ENCODE data around the gene PTCD3. TPM values are rescaled to one million over a fixed set of nuclear protein-coding genes. Genes with fewer than 3 reads are reported as not detected.

PTCD3 gene
- total and polyA plus RNA-seq, 2 of the 4 experiments (the other 2 are of a cell fraction) = 44.0 to 48.9 TPM

DNA sequence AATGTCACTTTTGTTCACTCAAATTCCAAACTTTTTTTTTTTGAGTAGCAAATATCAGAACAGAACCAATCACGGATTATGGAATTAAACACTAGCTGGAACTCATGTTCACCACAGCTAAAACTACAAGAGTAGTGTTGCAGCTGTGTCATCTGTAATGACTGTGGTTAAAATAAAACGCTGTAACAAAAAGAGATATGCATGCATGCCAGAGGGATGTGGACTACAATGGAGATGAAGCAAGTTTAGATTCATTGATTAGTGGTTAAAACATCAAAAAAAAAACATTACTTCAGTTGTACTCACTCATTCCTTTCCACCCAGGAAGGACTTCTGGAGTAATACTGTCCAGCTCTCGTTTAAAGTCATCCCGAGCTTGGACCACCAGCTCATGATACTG, 52.3 kb downstream of the PTCD3 start:
- ChIA-PET CTCF (interaction anchor here (0.6 kb wide), 1 partner anchor 109 kb away, joined by 11 read pairs; no protein-coding TSS in a partner anchor), POLR2A (ENCODE audit: unreplicated experiment) (no interaction called here)
- Histone ChIP-seq H2AK5ac (ENCODE audit: low read depth, low read length) (no peak overlapping the region), H3K23ac (ENCODE audit: low read depth, low read length) (no peak overlapping the region), H3K4me3 (ENCODE audit: insufficient read depth, low read depth, low read length) (no peak overlapping the region), H3K14ac (replicated peaks; ENCODE audit: low read depth, low read length) (no peak overlapping the region), H3K56ac (ENCODE audit: extremely low read depth, insufficient read depth, low read length) (no peak overlapping the region), H3K18ac (ENCODE audit: low read depth, low read length) (no peak overlapping the region), H3K36me3 (ENCODE audit: control insufficient read depth, insufficient read depth, low read length) (peaks cover 41% of the 10 kb centered on the region), H3K27ac (ENCODE audit: insufficient read depth, low read length) (no peak overlapping the region), H4K20me1 (ENCODE audit: insufficient read depth, low read length) (no peaks in the 10 kb centered on the region), H2AFZ (replicated peaks; ENCODE audit: low read length, poor library complexity) (no peak overlapping the region), H4K5ac (ENCODE audit: low read depth, low read length) (no peak overlapping the region), H3K9me3 (ENCODE audit: control insufficient read depth, insufficient read depth, low read length) (no peaks in the 10 kb centered on the region), H3K27me3 (ENCODE audit: control insufficient read depth, insufficient read depth, low read length) (no peaks in the 10 kb centered on the region), H3K4me1 (ENCODE audit: control insufficient read depth, insufficient read depth, low read length) (no peaks in the 10 kb centered on the region; the same call in 1 of the 2 replicates), H3K79me1 (ENCODE audit: low read depth in 1 of 2, low read length in 2 of 2) (peaks cover 0 to 6% of the 10 kb centered on the region in 2 experiments; a peak in 3 of 4 replicates), H2AK9ac (replicated peaks; ENCODE audit: low read depth, low read length, poor library complexity) (no peak overlapping the region), H3K4ac (ENCODE audit: low read depth, low read length) (no peak overlapping the region), H2BK5ac (ENCODE audit: low read depth, low read length, poor library complexity, severe bottlenecking) (no peak overlapping the region), H4K8ac (ENCODE audit: low read depth in 2 of 2, low read length in 2 of 2) (no peak overlapping the region), H2BK120ac (ENCODE audit: low read depth, low read length) (no peak overlapping the region), H3K4me2 (ENCODE audit: low read depth, low read length) (no peak overlapping the region), H3K9ac (ENCODE audit: low read depth, low read length) (no peak overlapping the region), H2BK15ac (ENCODE audit: low read depth, low read length) (no peak overlapping the region), H4K91ac (ENCODE audit: insufficient read depth, low read depth, low read length) (no peak overlapping the region), H2BK20ac (ENCODE audit: low read depth, low read length) (no peak overlapping the region), H3K9me1 (ENCODE audit: insufficient read depth, low read length) (no peaks in the 10 kb centered on the region; the same call in 1 of the 2 replicates)
- ATAC-seq (ENCODE audit: low read depth) = no peak
- WGBS, 2 experiments (ENCODE audit: extremely low coverage in 2 of 2, insufficient read length in 1 of 2) = no CpG with 5 or more reads among the region's 4 CpGs
- intact Hi-C loops (cut with micrococcal nuclease) = loop anchor here (5.0 kb wide), 1 partner anchor 41 kb away; no protein-coding TSS in a partner anchor
- in situ Hi-C loops (cut with MboI; ENCODE audit: low sequenced_read_pairs) = no loop called here
- no peak for DNase-seq
- BruUV-seq (replicated peaks) = no TSS peak
- TF ChIP-seq CHD1 (IDR thresholded peaks at IDR 0.05; ENCODE audit: low read depth, low read length) = no peak
- TF ChIP-seq MAFK (IDR thresholded peaks at IDR 0.05; ENCODE audit: low read depth, low read length) = no peak
- no peak for TF ChIP-seq POLR2A (IDR thresholded peaks at IDR 0.05; ENCODE audit: low read depth, low read length)
- no peak for TF ChIP-seq SMC3 (IDR thresholded peaks at IDR 0.05; ENCODE audit: low read depth, low read length)
- TF ChIP-seq, protein P1, sequence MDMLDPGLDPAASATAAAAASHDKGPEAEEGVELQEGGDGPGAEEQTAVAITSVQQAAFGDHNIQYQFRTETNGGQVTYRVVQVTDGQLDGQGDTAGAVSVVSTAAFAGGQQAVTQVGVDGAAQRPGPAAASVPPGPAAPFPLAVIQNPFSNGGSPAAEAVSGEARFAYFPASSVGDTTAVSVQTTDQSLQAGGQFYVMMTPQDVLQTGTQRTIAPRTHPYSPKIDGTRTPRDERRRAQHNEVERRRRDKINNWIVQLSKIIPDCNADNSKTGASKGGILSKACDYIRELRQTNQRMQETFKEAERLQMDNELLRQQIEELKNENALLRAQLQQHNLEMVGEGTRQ (IDR thresholded peaks at IDR 0.05; ENCODE audit: low read depth, low read length) = no peak
- no peak for TF ChIP-seq MXI1 (IDR thresholded peaks at IDR 0.05; ENCODE audit: borderline replicate concordance, low read depth, low read length)
- dilution Hi-C loops (cut with HindIII; ENCODE audit: low sequenced_read_pairs, unreplicated experiment) = no loop called here
